ENCODE results near the gene GRAMD2B.

GRAMD2B gene

DNA sequence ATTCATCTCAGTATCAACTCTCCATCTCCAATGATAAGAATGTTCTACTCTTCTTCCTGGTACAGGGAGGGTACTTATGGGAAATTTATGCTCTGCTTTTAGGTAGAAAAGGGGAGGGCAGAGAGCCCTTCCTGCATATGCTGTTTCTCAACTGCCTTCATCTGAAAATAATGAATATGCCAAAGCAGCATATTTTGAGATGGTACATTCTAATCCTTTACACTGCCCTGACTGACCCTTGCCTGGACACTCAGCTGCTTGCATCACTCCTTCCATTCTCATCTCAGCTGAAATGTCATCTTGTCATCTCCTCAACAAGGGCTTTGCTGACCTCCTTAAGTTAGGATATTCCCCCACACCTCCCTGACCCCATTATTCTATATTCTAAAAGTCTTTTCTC, 103.3 kb downstream of the GRAMD2B start:
- TF ChIP-seq, protein P1, sequence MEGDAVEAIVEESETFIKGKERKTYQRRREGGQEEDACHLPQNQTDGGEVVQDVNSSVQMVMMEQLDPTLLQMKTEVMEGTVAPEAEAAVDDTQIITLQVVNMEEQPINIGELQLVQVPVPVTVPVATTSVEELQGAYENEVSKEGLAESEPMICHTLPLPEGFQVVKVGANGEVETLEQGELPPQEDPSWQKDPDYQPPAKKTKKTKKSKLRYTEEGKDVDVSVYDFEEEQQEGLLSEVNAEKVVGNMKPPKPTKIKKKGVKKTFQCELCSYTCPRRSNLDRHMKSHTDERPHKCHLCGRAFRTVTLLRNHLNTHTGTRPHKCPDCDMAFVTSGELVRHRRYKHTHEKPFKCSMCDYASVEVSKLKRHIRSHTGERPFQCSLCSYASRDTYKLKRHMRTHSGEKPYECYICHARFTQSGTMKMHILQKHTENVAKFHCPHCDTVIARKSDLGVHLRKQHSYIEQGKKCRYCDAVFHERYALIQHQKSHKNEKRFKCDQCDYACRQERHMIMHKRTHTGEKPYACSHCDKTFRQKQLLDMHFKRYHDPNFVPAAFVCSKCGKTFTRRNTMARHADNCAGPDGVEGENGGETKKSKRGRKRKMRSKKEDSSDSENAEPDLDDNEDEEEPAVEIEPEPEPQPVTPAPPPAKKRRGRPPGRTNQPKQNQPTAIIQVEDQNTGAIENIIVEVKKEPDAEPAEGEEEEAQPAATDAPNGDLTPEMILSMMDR (IDR thresholded peaks at IDR 0.05) = no peak

DNA sequence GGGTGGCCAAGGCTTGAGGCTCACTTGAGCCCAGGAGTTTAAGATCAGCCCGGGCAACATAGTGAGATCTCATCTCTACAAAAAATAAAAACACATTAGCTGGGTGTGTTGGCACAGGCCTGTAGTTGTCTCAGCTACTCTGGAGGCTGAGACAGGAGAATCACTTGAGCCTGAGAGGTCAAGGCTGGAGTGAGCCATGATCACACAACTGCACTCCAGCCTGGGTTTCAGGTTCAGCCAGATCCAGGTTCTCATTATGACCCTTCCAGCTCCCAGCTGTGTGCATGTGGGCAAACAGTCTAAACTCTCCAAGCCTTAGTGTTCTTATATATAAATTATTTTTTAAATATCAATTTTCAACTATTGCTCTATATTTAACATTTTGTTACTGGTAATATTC, 103.9 kb downstream of the GRAMD2B start:
- TF ChIP-seq, protein P1 (IDR thresholded peaks at IDR 0.05) = no peak

DNA sequence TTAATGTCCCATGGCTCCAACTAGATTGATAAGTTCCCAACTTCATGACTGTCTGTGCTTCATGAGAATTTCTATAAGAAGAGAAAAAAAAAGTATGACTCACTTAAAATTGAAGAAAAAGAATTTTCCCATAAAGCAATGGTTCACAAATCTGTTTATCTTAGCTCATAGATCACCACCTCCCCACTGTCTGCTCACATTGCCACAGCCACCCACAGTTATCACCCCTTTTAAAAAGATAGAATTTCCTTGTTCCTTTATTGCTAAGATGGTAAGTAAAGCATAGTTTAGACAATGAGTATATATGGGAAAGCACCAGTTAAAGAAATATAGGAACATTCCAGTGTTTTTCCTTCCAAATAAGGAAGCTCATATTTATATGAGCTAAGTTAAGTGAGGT, 104.7 kb downstream of the GRAMD2B start:
- TF ChIP-seq, protein P1 (IDR thresholded peaks at IDR 0.05) = no peak

DNA sequence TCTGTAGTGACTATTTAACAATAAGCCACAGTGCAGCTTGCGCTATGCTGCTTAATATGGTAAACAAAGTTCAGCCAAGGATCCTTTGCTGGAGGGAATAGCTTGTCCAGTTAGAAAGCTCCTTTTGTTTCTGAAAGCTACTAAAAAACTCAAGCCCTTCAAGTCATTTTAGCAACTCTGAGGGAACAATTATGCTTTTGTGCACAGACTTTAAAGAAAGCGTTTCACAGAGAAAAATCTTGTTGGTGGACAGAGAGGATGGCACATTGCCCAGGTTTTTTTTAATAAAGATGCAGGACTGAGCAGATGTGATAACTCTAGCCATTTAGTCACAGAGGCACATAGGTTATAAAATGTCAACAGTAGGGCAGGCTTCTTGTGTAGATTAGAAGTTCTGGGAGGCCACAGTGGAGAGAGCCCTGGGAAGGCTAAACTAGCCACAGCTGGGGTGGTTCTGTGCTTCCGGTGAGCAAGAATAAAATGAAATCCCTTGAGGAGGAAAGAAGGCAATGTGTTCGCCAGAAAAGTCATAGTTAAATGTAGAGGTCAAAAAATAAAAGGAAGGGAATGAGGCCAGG, 108.4 kb downstream of the GRAMD2B start:
- TF ChIP-seq, protein P1 (IDR thresholded peaks at IDR 0.05) = no peak

DNA sequence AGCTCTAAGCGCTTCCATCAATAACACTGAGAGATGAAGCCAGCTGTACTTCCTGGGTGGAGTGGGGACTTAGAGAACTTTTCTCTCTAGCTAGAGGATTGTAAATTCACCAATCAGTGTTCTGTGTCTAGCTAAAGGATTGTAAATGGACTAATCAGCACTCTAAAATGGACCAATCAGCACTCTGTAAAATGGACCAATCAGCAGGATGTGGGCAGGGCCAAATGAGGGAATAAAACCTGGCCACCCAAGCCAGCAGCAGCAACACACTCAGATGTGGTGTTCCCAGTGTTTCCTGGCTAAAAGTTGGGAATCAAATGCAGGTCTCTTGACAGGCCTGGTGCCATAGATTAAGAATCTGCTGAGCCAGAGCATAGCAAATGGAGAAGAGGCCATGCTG, 111.3 kb downstream of the GRAMD2B start:
- TF ChIP-seq, protein P1 (IDR thresholded peaks at IDR 0.05) = no peak

DNA sequence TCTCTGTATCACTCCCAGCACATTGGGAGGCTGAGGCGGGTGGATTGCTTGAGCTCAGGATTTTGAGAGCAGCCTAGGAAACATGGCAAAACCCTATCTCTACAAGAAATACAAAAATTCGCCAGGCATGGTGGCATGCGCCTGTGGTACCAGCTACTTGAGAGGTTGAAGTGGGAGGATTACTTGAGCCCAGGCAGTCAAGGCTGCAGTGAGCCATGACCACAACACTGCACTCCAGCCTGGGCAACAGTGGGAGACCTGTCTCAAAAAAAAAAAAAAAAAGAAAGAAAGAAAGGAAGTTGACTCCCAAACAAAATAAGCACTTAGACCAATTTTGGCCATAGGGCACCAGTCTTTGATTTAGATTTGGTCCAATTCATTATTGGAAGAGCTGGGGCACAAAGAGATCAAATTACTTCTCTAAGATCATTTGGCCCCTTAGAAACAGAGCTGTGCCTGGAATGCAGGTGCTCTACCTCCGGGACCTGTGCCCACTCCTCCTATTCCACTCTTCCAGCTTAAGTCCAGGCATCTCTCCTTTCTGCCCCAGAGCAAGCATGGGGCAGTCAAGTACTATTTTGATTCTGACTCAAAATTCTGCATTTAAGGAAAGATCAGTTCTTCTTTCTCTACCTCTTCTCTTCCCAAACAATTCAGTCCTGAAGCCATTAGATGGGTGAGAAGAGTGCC, 112.8 kb downstream of the GRAMD2B start:
- TF ChIP-seq, protein P1 (IDR thresholded peaks at IDR 0.05) = no peak

DNA sequence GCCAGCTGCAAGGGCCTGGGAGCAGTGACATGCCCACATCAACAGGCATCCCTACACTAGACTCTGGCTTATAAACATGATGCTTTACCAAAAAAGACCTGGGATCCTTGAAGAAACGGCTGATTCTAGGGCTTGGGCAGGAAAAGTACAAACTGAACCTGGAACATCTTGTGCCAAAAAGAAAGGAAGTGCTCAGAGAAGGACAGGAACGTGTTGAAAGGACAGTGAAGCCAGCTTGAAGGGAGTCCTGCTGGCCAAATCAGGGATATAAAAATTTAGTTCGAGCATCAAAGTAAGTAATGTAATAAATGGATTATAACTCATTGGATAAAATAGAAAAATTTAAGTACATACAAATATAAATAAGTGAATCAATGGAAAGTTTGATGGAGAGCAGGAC, 113.7 kb downstream of the GRAMD2B start:
- TF ChIP-seq, protein P1 (IDR thresholded peaks at IDR 0.05) = no peak

All from LNCAP (cell line).